NCI-H2029 treated with DMSO at 0.1 percent for 48 hours (cell line): ENCODE data around the gene ZNF407.
"Not testable (repeated sequence)": the region's sequence is repeated elsewhere in the genome, so short reads cannot be mapped to it uniquely, and the experiment has no call there.

Experiments
- DNase-seq: peaks from one replicate; lab custom pipeline; 2025; lab: John Stamatoyannopoulos, UW

The ZNF407 gene

DNA sequence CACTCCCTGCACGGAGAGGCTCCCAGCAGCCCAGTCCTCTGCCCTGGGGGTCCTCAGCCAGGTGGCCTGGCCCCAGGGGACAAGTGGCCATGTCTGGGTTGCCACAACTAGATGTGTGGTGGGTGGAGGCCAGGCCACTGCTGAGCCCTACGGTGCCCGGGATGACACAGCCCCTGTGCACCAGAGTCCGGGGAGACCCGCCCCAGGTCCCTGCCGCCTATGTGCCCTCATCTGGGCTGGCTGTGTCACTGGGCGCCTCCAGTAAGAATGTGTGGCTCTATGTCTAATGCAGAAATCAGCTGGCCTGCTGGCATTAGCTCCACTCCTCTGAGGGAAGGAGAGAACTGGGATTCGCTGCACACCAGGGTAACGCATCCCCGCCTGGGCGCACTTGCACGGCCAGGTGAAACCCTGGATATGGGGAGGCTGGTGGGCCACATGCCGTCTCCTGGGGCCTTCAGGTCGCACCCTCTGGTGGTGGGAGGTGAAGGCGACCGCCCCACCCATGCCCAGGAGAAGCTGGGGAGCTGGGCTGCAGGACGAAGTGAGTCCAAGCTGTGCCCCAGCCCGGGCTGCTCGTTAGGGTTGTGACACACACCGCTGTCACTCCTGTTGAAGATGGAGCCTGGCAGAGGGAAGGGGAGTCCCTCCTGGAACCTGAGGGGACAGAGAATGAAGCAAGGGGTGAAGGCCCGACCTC, 475.2 kb downstream of the ZNF407 start:
- DNase-seq = no peak

DNA sequence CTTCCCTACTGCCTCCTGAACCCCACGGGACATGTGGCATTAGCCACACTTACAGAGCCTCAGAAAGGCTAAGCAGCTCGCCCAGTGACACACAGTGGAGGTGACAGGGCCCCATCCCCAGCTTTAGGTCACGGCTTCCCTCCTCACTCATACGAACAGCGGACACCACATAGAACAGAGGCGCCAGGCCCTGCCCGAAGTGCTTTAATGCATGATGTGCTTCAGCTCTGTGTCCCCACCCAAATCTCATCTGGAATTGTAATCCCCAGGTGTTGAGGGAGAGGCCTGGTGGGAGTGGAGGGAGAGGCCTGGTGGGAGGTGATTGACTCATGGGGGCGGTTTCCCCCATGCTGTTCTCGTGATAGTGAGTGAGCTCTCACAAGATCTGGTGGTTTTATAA, 476.0 kb downstream of the ZNF407 start:
- no peak for DNase-seq

DNA sequence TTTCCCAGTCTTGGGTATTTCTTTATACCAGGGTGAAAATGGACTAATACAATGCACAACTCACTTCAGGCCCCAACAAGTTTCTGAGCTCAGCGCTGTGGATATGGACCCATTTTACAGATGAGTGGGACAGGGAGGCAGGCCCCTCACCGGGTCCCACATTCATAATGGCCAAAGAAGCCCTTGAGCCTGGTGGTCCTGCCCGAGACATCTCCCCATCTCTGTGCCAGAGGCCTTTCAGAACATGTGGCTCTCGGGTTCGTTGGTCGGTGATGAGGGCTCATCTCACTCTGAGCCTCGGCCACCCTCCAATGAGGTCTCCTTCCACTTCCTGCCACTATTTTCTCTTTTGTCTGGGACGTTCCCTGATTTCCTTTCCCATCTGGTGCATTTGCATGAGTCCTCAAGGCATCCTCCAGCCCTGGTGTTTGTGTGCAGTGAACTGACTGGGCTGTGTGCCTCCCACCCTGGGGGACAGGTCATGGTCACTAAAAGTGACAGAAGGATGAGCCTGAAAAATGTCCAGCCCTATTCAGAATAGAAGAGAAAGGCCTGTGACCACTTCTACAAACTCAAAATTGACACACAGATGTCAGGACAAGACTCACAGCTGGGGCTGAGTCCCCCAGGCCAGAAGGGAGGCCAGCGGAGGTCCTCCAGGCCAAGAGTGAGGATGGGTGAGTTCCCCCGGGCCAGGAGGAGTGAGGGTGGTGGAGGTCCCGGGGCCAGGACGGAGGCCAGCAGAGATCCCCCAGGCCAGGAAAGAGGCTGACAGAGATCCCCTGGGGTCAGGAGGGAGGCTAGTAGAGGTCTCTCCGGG, 476.7 kb downstream of the ZNF407 start:
- DNase-seq = no peak

DNA sequence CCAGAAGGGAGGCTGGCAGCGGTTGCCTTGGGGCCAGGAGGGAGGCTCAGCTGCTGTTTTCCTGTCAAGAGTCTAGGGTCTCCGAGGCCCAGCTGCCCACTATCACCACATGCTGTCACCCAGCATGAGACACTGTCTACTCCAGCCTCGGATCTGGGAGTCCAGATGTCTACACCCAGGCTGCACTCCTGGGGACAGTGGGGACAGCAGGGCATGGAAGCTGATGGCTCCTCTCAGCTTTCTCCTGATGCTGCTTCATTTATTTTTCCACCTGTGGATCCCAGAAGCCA, 477.3 kb downstream of the ZNF407 start:
- DNase-seq = no peak

DNA sequence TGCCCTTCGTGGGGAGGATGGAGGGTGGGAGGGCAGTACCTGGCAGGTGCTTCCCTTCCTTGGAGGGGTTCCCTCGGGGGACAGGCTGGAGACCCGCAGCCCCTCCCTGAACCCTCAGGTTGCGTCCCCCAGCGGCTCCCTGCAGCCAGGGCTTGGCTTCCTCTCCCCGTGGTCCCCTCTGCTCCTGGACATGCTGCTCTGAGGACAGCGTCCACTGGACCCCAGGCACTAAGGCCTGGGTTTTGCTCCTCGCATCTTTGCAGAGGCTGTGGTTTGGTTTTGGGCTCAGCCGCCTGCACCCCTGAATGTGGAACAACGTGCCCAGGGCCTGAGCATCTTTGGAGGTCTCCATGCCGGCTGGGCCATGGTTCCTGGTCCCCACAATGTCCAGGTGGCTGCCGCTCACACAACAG, 477.8 kb downstream of the ZNF407 start:
- no peak for DNase-seq

DNA sequence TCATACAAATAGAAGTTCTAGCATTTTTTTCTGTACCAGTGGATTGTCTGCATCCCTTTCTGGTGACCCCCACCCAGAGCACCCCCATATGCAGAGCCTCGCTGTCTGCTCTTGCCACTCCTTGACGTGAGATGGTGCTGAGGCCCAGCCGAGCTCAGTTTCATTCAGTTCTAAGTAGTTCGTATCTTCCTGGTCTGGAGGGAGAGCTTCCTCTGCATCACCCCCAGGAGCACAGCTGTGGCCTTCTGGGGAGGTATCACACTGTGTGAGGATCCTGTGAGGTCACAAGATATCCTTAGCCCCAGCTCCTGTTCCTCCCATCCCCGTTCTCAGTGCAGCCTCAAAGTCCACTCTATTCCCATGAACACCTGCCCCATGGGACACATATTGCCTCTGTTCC, 478.6 kb downstream of the ZNF407 start:
- no peak for DNase-seq

DNA sequence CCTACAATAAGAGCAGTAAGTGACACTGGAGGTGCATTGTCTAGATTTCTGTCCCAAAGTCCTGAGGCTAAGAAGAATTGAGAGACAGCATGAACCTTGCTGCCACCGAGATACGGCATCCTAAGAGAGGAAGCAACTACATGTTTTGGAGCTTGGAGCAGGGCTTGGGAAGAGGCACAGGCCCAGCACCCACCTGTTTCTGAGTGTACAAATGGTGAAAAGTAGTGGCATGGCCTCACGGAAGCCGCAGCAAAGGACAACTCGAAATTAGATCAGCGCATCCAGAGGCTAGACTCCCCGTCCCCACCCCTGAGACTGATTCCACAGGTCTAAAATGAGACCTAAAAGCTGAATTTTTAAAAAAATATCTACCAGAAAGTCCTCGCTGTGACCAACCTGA, 483.8 kb downstream of the ZNF407 start:
- no peak for DNase-seq

DNA sequence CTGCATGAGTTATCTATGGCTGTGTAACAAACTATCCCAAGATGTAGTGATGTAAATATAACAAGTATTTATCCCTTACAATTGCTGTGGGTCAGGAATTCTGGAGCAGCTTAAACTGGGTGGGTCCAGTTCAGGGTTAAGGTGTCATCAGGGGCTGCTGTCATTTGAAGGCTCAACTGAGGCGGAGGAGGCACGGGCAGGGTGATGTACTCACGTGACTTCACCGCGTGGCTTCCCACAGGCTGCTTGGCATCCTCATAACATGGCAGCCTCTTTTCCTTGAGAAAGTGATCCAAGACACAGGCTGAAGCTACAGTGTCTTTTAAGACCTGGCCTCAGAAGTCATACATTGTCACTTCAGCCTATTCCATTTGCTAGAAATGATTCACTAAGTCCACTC, 485.5 kb downstream of the ZNF407 start:
- no peak for DNase-seq

DNA sequence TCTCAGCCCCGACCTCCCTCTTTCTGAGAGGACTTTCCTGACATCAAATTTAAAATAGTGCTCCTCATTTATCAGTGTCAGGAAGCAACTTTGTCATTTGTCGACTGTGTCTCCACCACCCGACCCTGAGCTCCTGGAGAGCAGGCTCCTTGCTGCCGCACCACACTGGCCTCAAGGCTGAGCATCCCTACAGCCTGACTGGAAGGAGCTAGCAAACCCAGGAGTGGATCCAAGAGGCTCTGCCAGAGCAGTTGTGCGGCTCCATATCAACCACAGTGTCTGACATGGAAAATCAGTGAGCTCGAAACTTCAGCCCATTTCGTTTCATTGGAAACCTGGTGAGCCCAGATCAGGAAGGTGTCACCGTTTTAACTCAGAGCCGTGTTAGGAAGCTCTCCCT, 486.1 kb downstream of the ZNF407 start:
- DNase-seq = no peak

DNA sequence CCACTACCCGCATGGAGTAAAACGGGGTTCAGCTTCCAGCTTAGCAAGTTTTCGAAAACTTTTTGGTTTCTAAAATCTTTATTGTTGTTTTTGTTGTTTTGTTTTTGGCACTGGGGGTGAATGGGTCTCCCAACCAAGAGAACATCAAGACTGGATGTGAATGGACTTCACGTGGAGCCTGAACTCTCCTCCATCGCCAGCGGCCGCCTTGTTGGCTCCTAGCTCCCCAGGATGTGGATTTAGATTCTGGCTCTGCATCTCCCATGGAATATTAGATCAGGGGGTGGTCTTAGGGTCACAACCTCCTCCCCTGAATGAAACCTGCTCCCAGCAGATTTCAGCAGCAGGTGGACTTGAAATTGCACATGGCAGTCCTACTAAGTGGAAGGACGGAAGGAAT, 488.0 kb downstream of the ZNF407 start:
- DNase-seq = not testable (repeated sequence)

DNA sequence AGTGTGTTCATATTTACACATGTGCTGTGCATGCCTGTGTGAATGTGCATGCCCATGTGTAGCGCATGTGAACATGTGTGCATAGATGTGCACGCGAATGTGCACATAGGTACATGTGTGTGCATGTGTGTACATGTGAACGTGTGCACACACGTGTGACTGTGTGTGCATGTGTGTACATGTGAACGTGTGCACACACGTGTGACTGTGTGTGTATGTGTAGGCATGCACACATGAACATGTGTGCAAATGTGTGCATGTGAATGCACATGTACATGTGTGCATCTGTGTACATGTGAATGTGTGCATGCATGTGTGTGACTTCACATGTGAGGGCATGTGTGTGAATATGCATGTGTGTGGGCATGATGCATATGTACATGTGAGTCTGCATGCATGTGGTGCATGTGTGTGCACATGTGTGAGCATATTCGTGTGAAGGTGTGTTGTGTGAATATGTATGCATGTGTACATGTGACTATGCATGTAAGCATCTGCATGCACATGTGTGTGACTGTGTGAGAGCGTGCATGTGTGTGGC, 488.9 kb downstream of the ZNF407 start:
- no peak for DNase-seq

DNA sequence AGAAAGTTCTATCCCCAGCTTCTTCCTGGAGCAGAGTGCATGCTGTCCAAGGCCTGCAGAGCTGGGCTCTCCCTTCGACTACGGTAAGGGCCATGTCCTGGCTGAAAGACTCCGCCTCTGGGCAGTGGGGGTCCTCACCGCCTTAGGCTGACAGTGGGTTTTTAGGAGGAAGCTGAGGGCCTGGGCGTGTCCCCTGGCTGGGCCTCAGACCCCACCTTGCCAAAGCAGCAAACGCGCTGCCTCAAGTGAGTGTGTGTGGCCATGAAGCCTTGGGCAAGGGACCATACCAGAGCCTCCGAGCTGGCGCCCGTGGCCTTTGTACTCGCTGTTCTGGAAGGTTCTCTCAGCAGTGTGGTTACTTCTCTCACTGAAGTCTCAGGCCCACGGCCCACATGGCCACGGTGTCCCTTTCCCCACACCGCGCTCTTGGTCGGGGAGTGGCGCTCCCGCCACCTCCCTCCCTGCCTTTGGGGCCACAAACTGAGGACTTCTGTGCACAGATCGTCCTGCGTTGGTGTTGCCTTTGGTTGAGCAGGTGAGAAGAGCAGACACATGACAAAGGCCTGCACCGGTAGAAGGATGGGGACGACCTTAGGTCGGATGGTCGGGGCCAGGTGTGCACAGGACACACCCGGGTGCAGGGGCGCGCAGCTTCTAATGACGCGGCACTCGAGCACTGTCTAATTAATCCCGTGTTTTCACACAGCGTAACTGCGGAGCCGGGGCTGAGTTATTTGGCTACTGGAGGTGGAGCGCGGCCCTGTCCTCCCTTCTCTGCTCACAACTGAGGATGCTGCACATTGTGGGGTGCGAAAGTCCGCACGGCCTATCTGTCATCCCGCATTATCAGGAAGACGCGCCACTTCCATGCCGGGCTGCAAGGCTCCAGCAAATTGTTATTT, 489.7 kb downstream of the ZNF407 start:
- no peak for DNase-seq

DNA sequence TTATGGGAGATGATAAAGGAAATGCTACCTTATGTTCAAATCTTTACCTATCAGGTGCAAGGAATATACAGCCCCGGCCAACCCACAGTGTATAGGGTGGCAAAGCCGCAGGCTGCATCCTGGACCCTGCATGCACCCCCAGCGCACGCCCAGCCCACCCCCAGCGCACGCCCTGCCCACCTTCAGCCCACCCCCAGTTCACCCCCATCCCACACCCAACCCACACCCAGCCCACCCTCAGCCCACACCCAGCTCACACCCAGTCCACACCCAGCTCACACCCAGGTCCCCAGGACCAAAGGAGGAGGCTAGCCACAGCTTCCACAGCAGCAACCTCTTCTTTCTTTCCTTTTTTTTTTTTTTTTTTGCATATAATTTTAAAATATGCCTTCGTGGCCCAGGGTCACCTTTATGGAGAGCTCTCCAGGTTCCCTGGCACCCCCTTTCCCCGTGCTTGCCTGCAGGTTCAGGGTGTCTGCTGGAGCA, 490.4 kb downstream of the ZNF407 start:
- no peak for DNase-seq

DNA sequence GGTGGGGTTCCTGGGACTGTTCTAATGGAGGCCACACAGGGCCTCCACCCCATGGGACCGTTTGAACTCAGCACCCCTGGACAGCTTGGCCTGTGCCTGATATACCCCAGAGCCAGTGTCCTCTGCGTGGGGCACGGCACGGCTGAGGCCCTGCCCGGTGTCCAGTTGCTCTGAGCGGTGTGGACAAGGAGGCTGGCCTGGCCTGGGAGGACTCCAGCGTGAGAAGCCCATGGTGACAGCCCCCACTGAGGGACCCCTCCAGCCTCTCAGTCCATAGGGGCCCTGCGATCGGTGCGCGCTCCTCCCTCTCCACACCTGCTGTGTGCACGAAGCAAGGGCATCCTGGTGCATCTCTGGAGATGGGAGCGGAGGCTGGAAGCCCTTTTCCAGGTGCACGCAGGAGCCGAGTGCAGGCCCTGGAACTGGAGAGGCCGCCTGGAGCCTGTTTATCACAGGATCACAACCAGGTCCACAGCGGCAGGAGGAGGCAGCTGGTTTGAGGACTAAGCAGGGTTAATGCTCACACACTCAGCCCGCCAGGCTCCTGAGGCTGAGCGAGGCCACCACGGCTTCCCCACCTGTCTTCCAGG, 491.0 kb downstream of the ZNF407 start:
- DNase-seq = no peak

DNA sequence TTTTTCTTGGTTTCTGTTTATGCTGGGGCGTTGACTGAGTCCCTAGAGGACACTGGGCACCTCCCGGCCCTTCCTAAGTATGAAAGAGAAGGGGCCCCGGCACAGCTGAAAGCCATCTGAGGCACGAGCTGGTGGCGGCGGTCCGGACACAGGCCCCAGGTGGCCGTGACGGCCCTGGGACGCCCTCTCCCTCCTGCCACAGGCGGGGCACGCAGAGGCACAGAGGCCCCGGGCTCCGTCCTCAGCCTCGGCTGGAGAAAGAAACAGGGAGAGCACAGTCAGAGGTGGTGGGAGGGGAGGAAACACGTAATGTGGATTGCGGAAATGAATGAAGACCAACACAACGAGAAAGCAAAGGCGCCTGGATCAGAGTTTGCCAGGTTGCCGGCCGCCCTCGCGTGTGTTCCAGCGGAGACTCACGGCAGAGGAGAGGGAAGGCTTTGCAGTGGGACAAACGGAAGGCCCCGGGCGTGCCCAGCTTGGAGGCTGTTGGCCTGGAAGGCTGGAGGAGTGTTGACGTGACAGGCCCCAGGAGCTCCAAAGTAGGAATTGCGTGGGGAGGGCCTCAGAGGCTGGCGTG, 492.2 kb downstream of the ZNF407 start:
- DNase-seq = no peak

DNA sequence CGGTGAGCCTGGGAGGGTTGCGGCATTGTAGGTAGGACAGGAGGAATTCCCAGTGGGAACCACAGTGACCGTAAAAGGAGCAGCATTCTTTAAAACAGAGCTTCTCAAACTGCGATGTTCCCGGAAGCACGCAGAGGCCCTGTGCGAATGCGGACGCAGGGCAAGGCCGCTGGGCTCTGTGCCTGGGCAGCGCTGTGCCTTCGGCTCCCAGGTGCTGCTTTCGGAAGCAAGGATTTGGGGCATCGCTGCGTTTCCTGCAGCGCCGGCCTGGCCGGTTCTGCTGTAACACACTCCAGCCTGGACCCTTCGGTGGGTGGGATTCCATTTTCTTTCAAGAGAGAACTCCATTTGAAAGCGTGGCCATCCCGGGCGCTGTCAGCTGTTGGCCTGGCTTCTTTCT, 492.7 kb downstream of the ZNF407 start:
- no peak for DNase-seq

DNA sequence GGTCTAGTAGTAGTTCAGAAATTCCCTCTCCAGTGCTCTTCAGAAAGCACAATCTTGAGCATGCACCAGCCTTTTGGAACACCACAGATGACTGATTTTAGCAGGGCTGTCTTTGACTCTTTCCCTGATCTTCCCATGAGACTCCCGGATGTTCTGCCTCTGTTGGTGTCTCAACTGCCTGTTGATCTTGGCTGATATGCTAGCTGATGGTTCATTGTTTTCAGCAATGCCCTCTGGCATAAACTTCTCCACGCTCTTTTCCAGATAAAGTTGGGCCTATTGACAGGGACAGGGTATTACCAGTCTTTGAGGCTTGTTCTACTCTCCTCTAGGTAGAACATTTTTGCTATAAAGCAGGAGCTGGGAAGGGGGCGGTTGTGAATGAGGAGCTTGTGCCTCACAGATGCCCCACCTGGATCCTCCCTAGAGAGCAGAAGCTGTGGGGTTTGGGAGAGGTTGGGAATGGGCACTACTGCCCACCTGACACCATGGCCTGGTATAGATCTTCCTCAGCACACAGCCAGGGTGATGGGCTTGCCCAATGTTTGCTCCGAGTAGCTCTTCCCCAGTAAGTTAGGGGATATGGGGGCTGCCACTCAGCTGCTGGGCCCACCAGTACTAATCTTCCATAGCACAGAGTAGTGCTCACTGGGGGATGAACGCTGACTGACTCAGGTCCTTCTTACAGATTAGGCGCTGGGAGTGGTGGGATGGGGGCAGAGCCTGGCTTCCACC, 500.0 kb downstream of the ZNF407 start:
- no peak for DNase-seq

DNA sequence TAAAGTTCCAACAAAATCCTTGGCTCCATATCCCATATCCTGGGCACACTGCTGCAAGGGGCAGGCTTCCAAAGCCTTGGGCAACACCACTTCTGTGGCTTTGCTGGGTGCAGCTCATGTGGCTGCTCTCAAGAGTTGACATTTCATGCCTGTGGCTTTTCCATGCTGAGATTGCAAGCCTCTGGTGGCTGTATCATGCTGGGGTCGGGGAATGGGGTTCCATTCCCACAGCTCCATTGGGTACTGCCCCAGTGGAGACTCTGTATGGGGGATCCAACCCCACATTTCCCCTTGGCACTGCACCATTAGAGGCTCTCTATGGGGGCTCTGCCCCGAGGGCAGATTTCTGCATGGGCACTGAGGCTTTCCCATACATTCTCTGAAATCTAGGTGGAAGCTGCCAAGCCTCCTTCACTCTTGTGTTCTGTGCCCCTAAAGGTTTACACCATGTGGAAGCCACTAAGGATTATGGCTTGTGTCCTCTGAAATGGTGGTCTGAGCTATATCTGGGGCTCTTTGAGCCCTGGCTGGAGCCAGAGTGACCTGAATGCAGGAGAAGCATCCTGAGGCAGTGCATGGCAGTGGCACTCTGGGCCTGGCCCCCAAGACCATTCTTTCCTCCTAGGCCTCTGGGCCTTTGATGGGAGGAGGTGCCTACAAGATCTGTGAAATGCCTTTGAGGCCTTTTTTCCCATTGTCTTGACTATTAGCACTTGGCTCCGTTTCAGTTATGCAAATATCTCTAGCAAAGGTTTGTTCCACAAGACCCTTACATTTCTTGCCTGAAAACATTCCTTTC, 503.4 kb downstream of the ZNF407 start:
- DNase-seq = no peak

DNA sequence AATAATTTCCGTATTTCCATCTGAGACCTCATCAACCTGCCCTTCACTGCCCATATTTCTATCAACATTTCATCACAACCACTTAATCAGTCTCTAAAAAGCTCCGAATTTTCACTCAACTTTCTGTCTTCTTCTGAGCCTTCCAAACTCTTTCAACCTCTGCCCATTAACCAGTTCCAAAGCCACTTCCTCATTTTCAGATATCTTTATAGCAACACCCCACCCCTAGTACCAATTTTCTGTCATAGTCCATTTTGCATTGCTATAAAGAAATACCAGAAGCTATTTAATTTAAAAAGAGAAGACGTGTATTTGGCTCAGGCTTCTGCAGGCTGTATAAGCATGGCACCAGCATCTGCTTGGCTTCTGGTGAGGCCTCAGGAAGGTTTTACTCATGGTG, 504.2 kb downstream of the ZNF407 start:
- no peak for DNase-seq

DNA sequence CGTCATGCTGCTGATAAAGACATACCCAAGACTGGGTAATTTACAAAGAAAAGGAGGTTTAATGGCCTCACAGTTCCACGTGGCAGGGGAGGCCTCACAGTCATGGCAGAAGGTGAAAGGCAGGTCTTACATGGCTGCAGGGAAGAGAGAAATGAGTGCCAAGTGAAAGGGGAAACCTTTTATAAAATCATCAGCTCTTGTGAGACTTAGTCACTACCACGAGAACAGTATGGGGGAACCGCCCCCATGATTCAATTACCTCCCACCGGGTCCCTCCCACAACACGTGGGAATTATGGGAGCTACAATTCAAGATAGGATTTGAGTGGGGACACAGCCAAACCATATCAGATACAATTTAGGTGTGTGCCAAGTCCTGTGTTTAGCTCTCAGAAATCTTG, 506.4 kb downstream of the ZNF407 start:
- not testable (repeated sequence) for DNase-seq
